ENCODE results near the gene NAA20.

The NAA20 gene

GRCh38 chr20:20017001-20017843 lies at the start of gene NAA20:
TSS of gene NAA20 (plus strand) at chr20:20017362. CDS start at chr20:20017397, 35 bp downstream.
- FAIRE-seq = no peak

DNA sequence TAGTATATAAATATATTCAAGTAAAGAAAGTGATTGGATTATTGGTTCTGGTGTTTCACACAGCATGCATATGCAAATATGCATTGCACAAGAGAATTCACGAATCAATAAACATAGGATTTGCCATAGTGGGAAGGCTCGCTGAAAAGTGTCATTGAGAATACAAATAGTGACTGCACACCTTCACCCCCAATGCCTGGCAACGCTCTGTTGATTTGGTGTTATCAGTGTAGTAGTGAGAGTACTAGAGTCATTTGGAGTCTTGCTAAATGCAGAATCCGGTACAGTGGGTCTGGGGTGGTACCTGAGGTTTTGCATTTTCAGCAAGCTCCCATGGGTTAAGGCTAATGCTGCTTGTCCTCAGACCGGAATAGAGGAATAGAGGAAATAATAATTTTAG lies 49.7 kb upstream of the NAA20 start:
- FAIRE-seq = no peak

DNA sequence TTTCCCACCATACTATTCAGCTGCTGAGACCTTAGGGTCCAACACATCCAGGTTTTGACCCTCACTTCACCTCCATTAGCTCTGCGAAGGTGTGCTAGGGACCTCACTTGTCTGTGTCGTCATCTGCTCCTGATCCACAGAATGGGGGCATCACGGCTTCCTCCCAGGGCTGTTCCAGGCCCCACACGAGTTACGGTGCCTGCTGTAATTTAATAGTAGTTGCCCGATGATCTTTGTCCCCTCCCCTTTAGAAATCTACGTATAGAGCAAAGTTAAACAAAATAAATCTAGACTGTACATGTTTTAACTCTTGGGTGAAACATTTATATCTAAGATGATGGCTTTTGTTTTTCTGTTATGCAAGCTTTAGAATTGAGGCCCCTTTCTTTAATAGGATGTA lies 49.1 kb upstream of the NAA20 start:
- no peak for FAIRE-seq

- FAIRE-seq = no peak
Measured at GRCh38 chr20:19968466-19969073, 48.6 kb upstream of the NAA20 start.

- FAIRE-seq = no peak
Measured at GRCh38 chr20:19969106-19969505, 48.1 kb upstream of the NAA20 start.

- FAIRE-seq = no peak
Measured at GRCh38 chr20:19969507-19970255, 47.5 kb upstream of the NAA20 start.

GRCh38 chr20:19970256-19970765 lies 46.9 kb upstream of the NAA20 start:
- FAIRE-seq = no peak

DNA sequence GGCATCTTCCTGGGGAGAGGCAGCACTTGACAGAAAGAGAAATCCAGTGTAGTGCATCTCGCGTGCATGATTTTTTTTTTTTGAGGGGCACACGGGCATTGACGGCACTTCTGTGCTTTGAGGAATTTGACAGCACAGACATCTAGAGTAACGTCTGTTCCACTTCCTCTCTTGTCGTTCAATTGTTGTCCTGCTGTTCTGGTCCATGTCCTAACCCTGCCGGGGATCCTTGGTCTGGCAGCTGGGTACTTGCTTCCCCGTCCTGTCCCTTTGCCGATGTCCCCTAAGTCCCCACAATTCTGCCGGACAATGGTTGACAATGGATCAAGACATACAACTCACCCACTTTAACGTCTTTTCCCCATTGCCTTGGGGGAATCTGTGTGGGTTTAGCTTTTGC lies 46.0 kb upstream of the NAA20 start:
- FAIRE-seq = no peak

GRCh38 chr20:19973961-19974629 lies 43.1 kb upstream of the NAA20 start:
- no peak for FAIRE-seq

- no peak for FAIRE-seq
Measured at GRCh38 chr20:19974630-19975435, 42.3 kb upstream of the NAA20 start.

- FAIRE-seq = no peak
Measured at GRCh38 chr20:19975436-19975799, 41.7 kb upstream of the NAA20 start.

GRCh38 chr20:19975901-19976300 lies 41.3 kb upstream of the NAA20 start:
- no peak for FAIRE-seq

GRCh38 chr20:19976595-19977372 lies 40.4 kb upstream of the NAA20 start:
- no peak for FAIRE-seq

DNA sequence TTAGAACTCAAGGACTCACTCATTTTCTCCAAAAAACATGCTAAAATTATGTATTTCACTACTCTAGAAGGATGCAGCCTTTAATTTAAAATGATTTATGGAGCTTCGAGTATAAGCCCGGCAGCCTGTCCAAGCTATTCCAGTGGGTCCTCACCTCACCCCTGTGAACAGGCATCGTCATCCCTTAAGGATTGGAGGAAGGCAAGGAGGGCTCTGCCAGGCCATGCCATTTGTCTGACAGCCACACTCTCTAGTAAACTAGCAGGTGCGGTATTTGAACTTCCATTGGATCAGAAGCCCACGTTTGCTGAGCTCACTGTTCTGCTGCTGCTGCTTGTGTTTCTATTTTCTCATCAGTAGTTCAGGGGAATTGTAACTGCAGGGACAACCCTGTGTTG lies 39.8 kb upstream of the NAA20 start:
- no peak for FAIRE-seq

DNA sequence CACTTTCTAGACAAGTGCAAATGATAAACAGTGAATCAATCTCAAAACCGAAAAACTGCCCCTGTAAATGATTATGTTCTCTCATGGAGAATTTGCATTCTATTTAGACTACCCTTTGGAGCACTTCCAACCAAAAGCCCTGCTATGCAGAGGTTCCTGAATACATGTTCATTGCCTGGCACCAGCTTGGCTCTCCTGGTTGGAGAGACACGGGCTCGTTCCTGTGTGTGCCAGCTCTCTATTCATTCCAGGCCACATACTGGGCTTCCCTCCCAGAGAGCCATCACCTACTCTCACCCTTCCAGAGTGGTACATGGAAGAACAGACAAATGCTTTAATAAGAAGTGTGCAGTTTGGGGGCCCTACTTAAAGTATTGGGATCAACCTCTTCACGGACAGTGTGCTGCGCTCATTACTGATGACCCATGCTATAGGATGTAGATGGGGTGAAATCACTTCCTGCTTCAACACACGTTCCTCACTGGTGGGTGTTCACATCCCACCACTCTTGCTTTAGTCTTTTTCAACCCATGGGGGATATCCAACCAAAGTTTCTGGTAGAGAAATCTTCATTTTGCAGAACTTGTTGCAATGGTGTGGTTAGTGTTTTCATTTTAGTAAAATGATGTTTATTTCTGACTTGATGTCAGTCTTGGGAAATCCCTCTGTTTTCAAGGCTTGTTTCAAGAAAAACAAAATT lies 38.5 kb upstream of the NAA20 start:
- no peak for FAIRE-seq

- no peak for FAIRE-seq
Measured at GRCh38 chr20:19981031-19981451, 36.1 kb upstream of the NAA20 start.

DNA sequence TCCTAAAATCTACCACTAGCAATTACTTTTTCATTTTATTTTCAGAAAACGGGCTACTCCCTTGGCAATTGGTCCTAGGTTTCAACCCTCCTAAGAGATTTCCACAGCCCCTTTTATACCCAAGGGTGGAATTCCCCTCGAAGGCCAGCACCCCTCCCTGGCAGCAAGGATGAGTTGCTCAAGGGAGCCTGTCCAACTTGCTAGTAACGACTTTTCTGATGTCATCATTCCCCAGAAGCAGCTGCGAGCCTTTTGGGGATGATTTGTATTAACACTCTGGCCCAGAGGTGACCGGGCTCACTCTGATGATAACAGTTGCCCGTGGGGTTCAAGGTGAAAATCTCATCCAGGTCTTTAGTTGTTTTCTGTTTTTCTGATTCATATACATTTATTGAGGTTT lies 30.7 kb upstream of the NAA20 start:
- FAIRE-seq = no peak

GRCh38 chr20:19987046-19987445 lies 30.1 kb upstream of the NAA20 start:
- no peak for FAIRE-seq

DNA sequence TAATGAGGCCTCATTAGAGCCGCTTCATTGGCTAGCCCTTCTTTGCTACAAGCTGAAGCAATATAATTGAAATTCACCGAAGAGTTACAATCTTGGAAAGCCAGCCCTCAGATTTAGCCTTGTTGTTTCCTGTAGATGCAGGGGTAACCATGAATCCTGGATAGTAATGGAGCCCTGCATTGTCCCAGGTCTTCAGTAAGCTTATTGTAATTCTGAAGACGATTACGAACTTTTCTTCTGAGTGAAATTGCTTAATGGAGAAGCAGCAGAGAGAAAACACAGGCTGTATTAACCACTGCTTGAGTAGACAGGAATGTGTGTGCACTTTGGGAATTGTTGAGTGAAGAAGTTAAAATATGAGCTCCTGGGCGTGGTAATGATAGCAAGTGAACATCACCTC lies 26.3 kb upstream of the NAA20 start:
- FAIRE-seq = no peak

DNA sequence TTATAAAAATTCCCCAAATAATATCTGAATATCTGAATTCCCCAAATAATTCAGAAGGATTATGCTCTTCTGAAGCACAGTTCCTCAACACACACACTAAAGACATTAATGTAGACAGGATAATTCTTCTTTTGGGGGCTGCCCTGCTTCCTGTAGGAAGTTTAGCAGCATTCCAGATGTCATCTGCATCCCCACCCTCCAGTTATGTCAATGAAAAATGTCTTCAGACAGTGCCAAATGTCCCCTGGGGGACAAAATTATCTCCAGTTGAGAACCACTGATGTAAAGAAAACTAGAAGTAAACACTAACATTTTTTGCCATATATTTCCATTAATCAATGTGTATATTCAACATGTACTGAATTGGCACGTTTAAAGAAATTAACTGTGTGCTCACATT lies 25.9 kb upstream of the NAA20 start:
- no peak for FAIRE-seq

DNA sequence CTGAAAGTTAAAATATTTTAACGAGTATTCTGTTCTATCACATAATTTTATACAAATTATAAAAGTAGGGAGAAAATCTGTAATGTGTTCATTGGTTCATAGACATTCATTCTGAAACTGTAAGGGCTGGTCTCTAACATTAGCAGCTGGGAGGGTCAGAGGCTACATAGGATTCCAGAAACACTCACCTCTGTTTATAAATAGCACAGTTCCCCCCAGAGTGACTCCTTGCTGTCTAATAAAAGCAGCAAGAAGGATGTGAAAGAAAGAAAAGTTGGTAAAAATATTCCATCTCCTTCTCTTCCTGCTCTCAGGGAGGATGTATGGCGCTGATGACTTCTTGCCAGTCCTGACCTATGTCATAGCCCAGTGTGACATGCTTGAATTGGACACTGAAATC lies 25.3 kb upstream of the NAA20 start:
- no peak for FAIRE-seq
